AG04450 (cell line): Measurements from ENCODE around the gene KCNJ5. TPM values are rescaled to one million over a fixed set of nuclear protein-coding genes. Genes with fewer than 3 reads are reported as not detected.

Source experiments
- CTCF ChIA-PET: fragments of 300-600, 350-600 bp; formaldehyde crosslinking; extraction: SDS; loops from one replicate; lab custom pipeline; 2022; ENCODE audit warnings: antibody characterized with exemption, inconsistent platforms; lab: Charles Lee
- POLR2A ChIA-PET: fragments of 350-600 bp; formaldehyde crosslinking; extraction: SDS; loops from one replicate; lab custom pipeline; 2021; ENCODE audit warnings: antibody characterized with exemption, inconsistent platforms; lab: Yijun Ruan, JAX
- DNase-seq: peaks from one replicate; pipeline ENCODE4 v3.0.0-alpha.2; 2011; ENCODE audit warnings: low read depth, low spot score
- H3K27ac ChIP-seq: one replicate; pipeline ENCODE4 v1.5.1; 2012; ENCODE audit warnings: low read depth, low read length, control low read depth
- H3K27me3 ChIP-seq: one replicate; pipeline ENCODE4 v1.6.0; 2012; ENCODE audit warnings: low read length; ENCODE audit not compliant: control insufficient read depth, insufficient read depth
- H3K4me3 ChIP-seq: 2 replicates; pipeline ENCODE4 v1.5.1; 2011; ENCODE audit warnings: mild to moderate bottlenecking, low read depth, low read length, control low read depth
- H3K9me3 ChIP-seq: 2 replicates; pipeline ENCODE4 v1.5.1; 2012; ENCODE audit warnings: low read length; ENCODE audit not compliant: control insufficient read depth, insufficient read depth
- polyA plus RNA-seq: library from polyadenylated mRNA; depleted of rRNA; stranded (reverse); fragments of >200 nt; gene quantifications from 2 replicates; pipeline ENCODE4 v1.2.3, GENCODE V29; 2011
- TF ChIP-seq, protein P1 (sequence below): IDR thresholded peaks from 2 replicates; pipeline ENCODE4 v1.5.1; 2011; ENCODE audit warnings: low read depth, low read length, control low read depth, inconsistent platforms

KCNJ5 gene
- polyA plus RNA-seq, 1 experiment, result not detected

DNA sequence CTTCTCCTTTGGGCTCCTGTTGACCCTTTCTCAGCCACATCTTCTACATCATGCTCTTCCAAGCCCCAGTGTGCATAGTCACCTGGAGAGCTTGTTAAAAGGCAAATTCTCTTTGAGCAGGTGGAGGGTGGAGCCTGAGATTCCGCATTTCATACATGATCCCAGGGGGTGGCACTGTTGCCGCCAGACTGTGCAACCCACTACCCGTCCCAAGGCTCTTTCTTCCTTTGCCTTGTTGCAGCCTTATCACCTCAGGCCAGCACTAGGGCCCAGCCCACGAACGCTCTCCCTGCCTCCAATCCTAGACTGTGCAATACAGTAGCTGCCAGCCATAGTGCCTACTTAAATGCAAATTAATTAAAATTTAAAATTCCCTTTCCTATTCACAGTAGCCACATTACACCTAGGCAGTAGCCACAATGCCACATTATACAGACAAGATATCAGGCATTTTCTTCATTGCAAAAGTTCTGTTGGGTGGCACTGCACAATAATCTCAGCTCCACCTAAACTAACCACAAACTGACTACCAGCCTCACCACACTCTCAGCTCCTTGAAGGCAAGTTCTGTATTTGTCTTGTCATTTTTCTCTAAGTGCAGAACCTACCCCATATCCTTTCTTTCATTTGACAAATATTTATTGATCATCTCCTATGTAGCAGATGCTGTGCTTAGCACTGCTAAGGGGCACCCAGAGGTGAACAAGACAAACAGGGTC lies 4.6 kb upstream of the KCNJ5 start:
- Histone ChIP-seq H3K4me3 (no peak overlapping the region), H3K9me3 (no peaks in the 10 kb centered on the region; the same call in 1 of the 2 replicates), H3K27ac (no peak overlapping the region), H3K27me3 (peaks cover 69% of the 10 kb centered on the region)
- CTCF ChIA-PET, result interaction anchor here (0.9 to 8.2 kb wide), 5 partner anchors 19 to 729 kb away, joined by 3 to 348 read pairs (median 27); no protein-coding TSS in a partner anchor
- POLR2A ChIA-PET, result no interaction called here
- DNase-seq, result no peak
- TF ChIP-seq, protein P1, sequence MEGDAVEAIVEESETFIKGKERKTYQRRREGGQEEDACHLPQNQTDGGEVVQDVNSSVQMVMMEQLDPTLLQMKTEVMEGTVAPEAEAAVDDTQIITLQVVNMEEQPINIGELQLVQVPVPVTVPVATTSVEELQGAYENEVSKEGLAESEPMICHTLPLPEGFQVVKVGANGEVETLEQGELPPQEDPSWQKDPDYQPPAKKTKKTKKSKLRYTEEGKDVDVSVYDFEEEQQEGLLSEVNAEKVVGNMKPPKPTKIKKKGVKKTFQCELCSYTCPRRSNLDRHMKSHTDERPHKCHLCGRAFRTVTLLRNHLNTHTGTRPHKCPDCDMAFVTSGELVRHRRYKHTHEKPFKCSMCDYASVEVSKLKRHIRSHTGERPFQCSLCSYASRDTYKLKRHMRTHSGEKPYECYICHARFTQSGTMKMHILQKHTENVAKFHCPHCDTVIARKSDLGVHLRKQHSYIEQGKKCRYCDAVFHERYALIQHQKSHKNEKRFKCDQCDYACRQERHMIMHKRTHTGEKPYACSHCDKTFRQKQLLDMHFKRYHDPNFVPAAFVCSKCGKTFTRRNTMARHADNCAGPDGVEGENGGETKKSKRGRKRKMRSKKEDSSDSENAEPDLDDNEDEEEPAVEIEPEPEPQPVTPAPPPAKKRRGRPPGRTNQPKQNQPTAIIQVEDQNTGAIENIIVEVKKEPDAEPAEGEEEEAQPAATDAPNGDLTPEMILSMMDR, result 0 out of 2 replicates have a peak, but pooled peaks have one; percentile 13

GRCh38 chr11:128888034-128888985 lies 2.8 kb upstream of the KCNJ5 start:
- DNase-seq, result no peak
- ChIA-PET POLR2A (no interaction called here), CTCF (interaction anchor here (0.8 to 8.2 kb wide), 2 partner anchors 70 to 974 kb away, joined by 3 to 348 read pairs; no protein-coding TSS in a partner anchor)
- Histone ChIP-seq H3K9me3 (no peaks in the 10 kb centered on the region; the same call in 1 of the 2 replicates), H3K4me3 (no peak overlapping the region), H3K27me3 (peaks cover 69% of the 10 kb centered on the region), H3K27ac (no peak overlapping the region)
- TF ChIP-seq, protein P1, result no peak

DNA sequence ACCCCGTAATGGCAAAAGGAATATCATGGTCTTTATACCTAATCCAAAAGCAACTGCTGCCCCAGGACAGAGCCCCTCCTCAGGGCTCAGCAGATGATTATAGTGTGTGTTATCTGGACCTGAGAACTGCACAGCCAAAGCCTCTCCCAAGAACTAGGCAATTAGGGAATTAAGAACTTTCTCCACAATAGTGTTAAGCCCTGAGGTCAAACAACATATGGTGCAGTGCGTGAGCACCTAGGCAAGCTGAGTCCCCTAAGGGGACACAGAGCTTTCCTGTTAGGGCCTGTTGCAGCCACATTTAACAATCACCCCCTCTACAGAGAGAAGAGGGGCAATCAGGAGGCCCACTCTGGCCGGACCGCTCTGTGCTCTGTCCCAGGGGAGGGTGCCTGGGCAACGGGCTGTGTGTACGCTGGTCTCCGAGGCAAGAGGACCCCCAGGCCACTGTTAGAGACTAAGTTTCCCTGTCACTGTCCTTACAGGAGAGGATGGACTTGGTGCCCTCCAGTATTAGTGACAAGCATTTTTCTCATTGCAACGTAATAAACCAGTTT lies 1.4 kb upstream of the KCNJ5 start:
- peaks cover 63% of the 10 kb centered on the region for H3K27me3 ChIP-seq
- ChIA-PET CTCF (interaction anchor here (1.0 to 8.2 kb wide), 3 partner anchors 8 to 69 kb away, joined by 3 to 348 read pairs (median 3); no protein-coding TSS in a partner anchor), POLR2A (no interaction called here)

DNA sequence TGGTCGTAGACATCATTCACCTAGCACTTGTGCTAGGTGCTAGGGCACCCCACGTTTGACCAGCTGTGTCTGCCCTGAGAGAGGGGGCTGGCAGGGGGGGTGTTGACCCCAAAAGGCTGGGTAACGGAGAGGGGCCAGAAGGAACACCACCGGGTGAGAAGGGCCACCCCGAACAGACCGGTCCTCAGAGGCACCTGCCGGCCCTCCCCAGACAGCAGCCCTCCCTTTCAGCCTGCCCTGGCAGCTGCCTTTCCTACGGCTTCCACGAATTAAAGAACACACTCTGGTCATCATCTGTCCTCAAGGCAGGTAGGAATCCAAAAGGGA lies 977 bp upstream of the KCNJ5 start:
- Histone ChIP-seq H3K9me3 (no peaks in the 10 kb centered on the region; the same call in 1 of the 2 replicates), H3K27ac (no peak overlapping the region), H3K27me3 (peaks cover 63% of the 10 kb centered on the region), H3K4me3 (peak overlapping the region; percentile 57)
- ChIA-PET POLR2A (no interaction called here), CTCF (interaction anchor here (0.9 to 8.2 kb wide), 4 partner anchors 9 to 68 kb away, joined by 3 to 348 read pairs (median 3); no protein-coding TSS in a partner anchor)
- TF ChIP-seq, protein P1, result no peak
- DNase-seq, result no peak

More for the DNA sequence above, 1.4 kb upstream of the KCNJ5 start:
- no peaks in the 10 kb centered on the region; the same call in 1 of the 2 replicates for H3K9me3 ChIP-seq
- H3K4me3 ChIP-seq, result no peak overlapping the region
- no peak for DNase-seq
- TF ChIP-seq, protein P1, result no peak
- H3K27ac ChIP-seq, result no peak overlapping the region
